Measurements from ENCODE around the gene ZCWPW2. TPM values are rescaled to one million over a fixed set of nuclear protein-coding genes. Genes with fewer than 3 reads are reported as not detected.

The ZCWPW2 gene
- total RNA-seq, 2 donors from 2014 or later = 0.32 to 1.0 TPM

GRCh38 chr3:28544236-28544635, 195.7 kb downstream of the ZCWPW2 start:
- Histone ChIP-seq H3K27me3 (no peaks in the 10 kb centered on the region), H3K4me1 (no peaks in the 10 kb centered on the region), H3K36me3 (no peaks in the 10 kb centered on the region), H3K4me3 (no peak overlapping the region), H3K9ac (ENCODE audit: low read depth in 2 of 2, low read length in 2 of 2) (no peak overlapping the region), H3K9me3 (no peaks in the 10 kb centered on the region), H3K27ac (no peak overlapping the region)
- no peak for DNase-seq
- TF ChIP-seq, protein P1, sequence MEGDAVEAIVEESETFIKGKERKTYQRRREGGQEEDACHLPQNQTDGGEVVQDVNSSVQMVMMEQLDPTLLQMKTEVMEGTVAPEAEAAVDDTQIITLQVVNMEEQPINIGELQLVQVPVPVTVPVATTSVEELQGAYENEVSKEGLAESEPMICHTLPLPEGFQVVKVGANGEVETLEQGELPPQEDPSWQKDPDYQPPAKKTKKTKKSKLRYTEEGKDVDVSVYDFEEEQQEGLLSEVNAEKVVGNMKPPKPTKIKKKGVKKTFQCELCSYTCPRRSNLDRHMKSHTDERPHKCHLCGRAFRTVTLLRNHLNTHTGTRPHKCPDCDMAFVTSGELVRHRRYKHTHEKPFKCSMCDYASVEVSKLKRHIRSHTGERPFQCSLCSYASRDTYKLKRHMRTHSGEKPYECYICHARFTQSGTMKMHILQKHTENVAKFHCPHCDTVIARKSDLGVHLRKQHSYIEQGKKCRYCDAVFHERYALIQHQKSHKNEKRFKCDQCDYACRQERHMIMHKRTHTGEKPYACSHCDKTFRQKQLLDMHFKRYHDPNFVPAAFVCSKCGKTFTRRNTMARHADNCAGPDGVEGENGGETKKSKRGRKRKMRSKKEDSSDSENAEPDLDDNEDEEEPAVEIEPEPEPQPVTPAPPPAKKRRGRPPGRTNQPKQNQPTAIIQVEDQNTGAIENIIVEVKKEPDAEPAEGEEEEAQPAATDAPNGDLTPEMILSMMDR (IDR thresholded peaks at IDR 0.05) = no peak
- intact Hi-C loops (cut with DNase I) = no loop called here

- intact Hi-C loops (cut with DNase I) = no loop called here
- Histone ChIP-seq H3K36me3 (no peaks in the 10 kb centered on the region), H3K9ac (ENCODE audit: low read depth in 2 of 2, low read length in 2 of 2) (no peak overlapping the region), H3K27ac (no peak overlapping the region), H3K27me3 (no peaks in the 10 kb centered on the region), H3K9me3 (no peaks in the 10 kb centered on the region), H3K4me3 (no peak overlapping the region), H3K4me1 (no peaks in the 10 kb centered on the region)
- TF ChIP-seq, protein P1 (IDR thresholded peaks at IDR 0.05) = no peak
- no peak for DNase-seq
These were observed 196.3 kb downstream of the ZCWPW2 start for GRCh38 chr3:28544831-28545230.

GRCh38 chr3:28547677-28548076, 199.2 kb downstream of the ZCWPW2 start:
- no peak overlapping the region for H3K4me3 ChIP-seq
- no peak for DNase-seq
- H3K9ac ChIP-seq (ENCODE audit: low read depth in 2 of 2, low read length in 2 of 2) = no peak overlapping the region
- intact Hi-C loops (cut with DNase I) = no loop called here
- no peak overlapping the region for H3K27ac ChIP-seq
- TF ChIP-seq, protein P1 (IDR thresholded peaks at IDR 0.05) = no peak
- no peaks in the 10 kb centered on the region for H3K27me3 ChIP-seq
- no peaks in the 10 kb centered on the region for H3K36me3 ChIP-seq
- no peaks in the 10 kb centered on the region for H3K9me3 ChIP-seq
- no peaks in the 10 kb centered on the region for H3K4me1 ChIP-seq

DNA sequence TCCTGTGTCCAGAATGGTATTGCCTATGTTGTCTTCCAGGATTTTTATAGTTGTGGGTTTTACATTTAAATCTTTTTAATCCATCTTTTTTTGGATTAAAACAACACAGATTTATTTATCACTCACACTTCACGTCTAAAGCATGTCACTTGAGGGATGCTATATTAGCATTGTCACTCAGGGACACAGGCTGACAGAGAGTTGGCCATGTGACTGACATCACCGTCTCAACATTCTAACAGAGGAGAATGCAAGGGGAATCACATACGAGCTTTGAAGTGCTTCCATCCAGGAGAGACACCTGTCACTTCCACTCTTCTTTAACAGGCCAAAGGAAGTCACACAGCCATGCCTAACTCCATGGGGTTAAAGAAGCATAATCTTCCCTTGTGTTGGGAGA, 204.7 kb downstream of the ZCWPW2 start:
- TF ChIP-seq, protein P1 (IDR thresholded peaks at IDR 0.05) = no peak

DNA sequence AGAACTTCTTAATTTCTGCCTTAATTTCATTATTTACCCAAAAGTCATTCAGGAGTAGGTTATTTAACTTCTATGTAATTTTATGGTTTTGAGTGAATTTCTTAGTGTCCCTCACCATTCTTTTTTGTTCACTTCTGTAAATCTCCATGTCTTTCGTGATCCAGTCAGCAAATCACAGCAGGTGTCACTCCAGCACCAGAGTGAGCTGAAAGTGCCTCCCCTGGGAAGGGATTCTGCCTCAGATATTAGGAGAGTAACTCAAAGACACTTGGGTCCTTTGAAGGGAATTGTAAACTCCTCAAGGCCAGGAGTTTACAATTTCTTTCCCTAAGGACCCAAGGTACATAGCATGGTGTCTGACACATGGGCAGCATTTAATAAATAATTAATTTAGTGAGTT, 207.7 kb downstream of the ZCWPW2 start:
- Histone ChIP-seq H3K36me3 (no peaks in the 10 kb centered on the region), H3K4me1 (no peaks in the 10 kb centered on the region), H3K27me3 (no peaks in the 10 kb centered on the region), H3K4me3 (no peak overlapping the region), H3K9me3 (no peaks in the 10 kb centered on the region), H3K27ac (no peak overlapping the region), H3K9ac (ENCODE audit: low read depth in 2 of 2, low read length in 2 of 2) (no peak overlapping the region)
- TF ChIP-seq, protein P1 (IDR thresholded peaks at IDR 0.05) = no peak
- DNase-seq = no peak
- intact Hi-C loops (cut with DNase I) = no loop called here

More for the DNA sequence above, 204.7 kb downstream of the ZCWPW2 start:
- Histone ChIP-seq H3K4me1 (no peaks in the 10 kb centered on the region), H3K9me3 (no peaks in the 10 kb centered on the region), H3K9ac (ENCODE audit: low read depth in 2 of 2, low read length in 2 of 2) (no peak overlapping the region), H3K27me3 (no peaks in the 10 kb centered on the region), H3K4me3 (no peak overlapping the region), H3K27ac (no peak overlapping the region), H3K36me3 (no peaks in the 10 kb centered on the region)
- intact Hi-C loops (cut with DNase I) = no loop called here
- DNase-seq = no peak

GRCh38 chr3:28564211-28564610, 215.7 kb downstream of the ZCWPW2 start:
- Histone ChIP-seq H3K27me3 (no peaks in the 10 kb centered on the region), H3K4me1 (no peaks in the 10 kb centered on the region), H3K27ac (no peak overlapping the region), H3K9ac (ENCODE audit: low read depth in 2 of 2, low read length in 2 of 2) (no peak overlapping the region), H3K36me3 (no peaks in the 10 kb centered on the region), H3K9me3 (no peaks in the 10 kb centered on the region), H3K4me3 (no peak overlapping the region)
- DNase-seq = no peak
- intact Hi-C loops (cut with DNase I) = no loop called here
- TF ChIP-seq, protein P1 (IDR thresholded peaks at IDR 0.05) = no peak

All from colonic mucosa (tissue), 4 donors.